ENCODE data around the gene ACTL8.
A peak's percentile ranks its signal among the peaks of the same experiment; 100 is the strongest.

The ACTL8 gene

GRCh38 chr1:17746920-17747319 is 8.2 kb upstream of the ACTL8 start:
- H3K4me3 ChIP-seq (ENCODE audit: low read depth, low read length): no peak overlapping the region
- no peak for TF ChIP-seq CTCF (IDR thresholded peaks at IDR 0.05; ENCODE audit: low read depth, low read length, missing control alignments)
- in situ Hi-C loops (cut with HindIII; ENCODE audit: low sequenced_read_pairs): no loop called here
- DNase-seq (ENCODE audit: low read depth): no peak

- in situ Hi-C loops (cut with HindIII; ENCODE audit: low sequenced_read_pairs): no loop called here
- DNase-seq (ENCODE audit: low read depth): no peak
- H3K4me3 ChIP-seq (ENCODE audit: low read depth, low read length): no peak overlapping the region
- TF ChIP-seq CTCF (IDR thresholded peaks at IDR 0.05; ENCODE audit: low read depth, low read length, missing control alignments): no peak
Observed at GRCh38 chr1:17750333-17750732, 4.8 kb upstream of the ACTL8 start.

GRCh38 chr1:17752356-17752755 is 2.8 kb upstream of the ACTL8 start:
- no peak overlapping the region for H3K4me3 ChIP-seq (ENCODE audit: low read depth, low read length)
- in situ Hi-C loops (cut with HindIII; ENCODE audit: low sequenced_read_pairs): no loop called here
- no peak for TF ChIP-seq CTCF (IDR thresholded peaks at IDR 0.05; ENCODE audit: low read depth, low read length, missing control alignments)
- DNase-seq (ENCODE audit: low read depth): no peak

- H3K4me3 ChIP-seq (ENCODE audit: low read depth, low read length): no peak overlapping the region
- TF ChIP-seq CTCF (IDR thresholded peaks at IDR 0.05; ENCODE audit: low read depth, low read length, missing control alignments): no peak
- DNase-seq (ENCODE audit: low read depth): no peak
- in situ Hi-C loops (cut with HindIII; ENCODE audit: low sequenced_read_pairs): no loop called here
Observed at GRCh38 chr1:17757426-17757825, 2.3 kb downstream of the ACTL8 start.

- peak; percentile 8 for TF ChIP-seq CTCF (IDR thresholded peaks at IDR 0.05; ENCODE audit: low read depth, low read length, missing control alignments)
- in situ Hi-C loops (cut with HindIII; ENCODE audit: low sequenced_read_pairs): no loop called here
- no peak overlapping the region for H3K4me3 ChIP-seq (ENCODE audit: low read depth, low read length)
- DNase-seq (ENCODE audit: low read depth): no peak
Observed at GRCh38 chr1:17759114-17759513, 4.0 kb downstream of the ACTL8 start.

- H3K4me3 ChIP-seq (ENCODE audit: low read depth, low read length): no peak overlapping the region
- DNase-seq (ENCODE audit: low read depth): no peak
- in situ Hi-C loops (cut with HindIII; ENCODE audit: low sequenced_read_pairs): no loop called here
- TF ChIP-seq CTCF (IDR thresholded peaks at IDR 0.05; ENCODE audit: low read depth, low read length, missing control alignments): no peak
Observed at GRCh38 chr1:17762313-17762712, 7.2 kb downstream of the ACTL8 start.

GRCh38 chr1:17763417-17763816 is 8.3 kb downstream of the ACTL8 start:
- in situ Hi-C loops (cut with HindIII; ENCODE audit: low sequenced_read_pairs): no loop called here
- H3K4me3 ChIP-seq (ENCODE audit: low read depth, low read length): no peak overlapping the region
- TF ChIP-seq CTCF (IDR thresholded peaks at IDR 0.05; ENCODE audit: low read depth, low read length, missing control alignments): no peak
- DNase-seq (ENCODE audit: low read depth): no peak

Data from astrocyte of the cerebellum (primary cell).